Myocyte (in vitro differentiated cells): ENCODE results near the gene HTR6. TPM values are rescaled to one million over a fixed set of nuclear protein-coding genes. Genes with fewer than 3 reads are reported as not detected.

Source experiments
- DNase-seq: peaks from one replicate; pipeline ENCODE4 v3.0.0-alpha.2; 2012; ENCODE audit warnings: low read depth
- total RNA-seq: library from RNA; depleted of rRNA; stranded (reverse); fragments of >200 nt; gene quantifications from 2 replicates; pipeline ENCODE4 v1.2.3, GENCODE V29; 2014

HTR6 gene
- total RNA-seq, 1 donor from 2014 or later = not detected

DNA sequence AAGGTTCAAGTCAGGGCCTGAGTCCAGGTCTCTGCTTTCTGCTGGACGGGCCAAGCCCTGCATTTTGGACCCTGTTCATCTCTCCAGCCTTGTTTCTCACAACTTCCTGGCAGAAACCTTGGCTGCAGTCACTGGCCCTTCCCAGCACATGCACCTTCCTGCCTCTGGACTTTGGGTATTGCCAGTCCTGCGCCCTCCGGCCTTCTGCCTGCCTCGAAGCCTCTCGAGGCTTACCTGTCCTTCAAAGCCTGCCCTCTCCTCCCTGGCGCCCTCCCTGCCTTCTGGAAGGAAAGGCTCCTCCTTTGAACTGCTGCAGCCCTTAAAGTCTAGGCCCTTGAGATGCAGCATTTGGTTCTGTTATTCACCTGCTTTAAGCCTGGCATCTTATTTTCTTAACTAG lies 52.8 kb downstream of the HTR6 start:
- DNase-seq = no peak

- no peak for DNase-seq
These were observed 55.5 kb downstream of the HTR6 start for GRCh38 chr1:19720174-19720573.

- no peak for DNase-seq
These were observed 56.3 kb downstream of the HTR6 start for GRCh38 chr1:19720973-19721372.

DNA sequence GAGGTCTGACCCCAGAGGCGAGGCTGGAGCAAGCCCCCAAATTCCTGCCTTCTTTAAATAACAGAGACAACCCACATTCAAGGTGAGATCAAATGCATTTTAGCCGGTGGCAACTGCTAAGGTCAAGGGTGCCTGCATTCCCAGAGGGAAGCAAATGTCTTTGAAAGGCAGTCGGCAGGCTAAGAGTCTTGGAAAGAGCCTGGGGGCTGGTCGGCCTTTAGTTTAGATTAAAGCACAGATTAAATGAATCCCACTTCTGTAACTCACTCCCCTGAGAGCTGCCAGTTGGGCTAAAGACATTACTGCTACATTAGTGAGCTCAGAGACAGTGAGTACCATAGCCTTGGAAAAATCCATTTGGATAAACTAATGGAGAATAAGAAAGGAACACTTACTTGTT lies 59.2 kb downstream of the HTR6 start:
- peak; percentile 35 for DNase-seq

DNA sequence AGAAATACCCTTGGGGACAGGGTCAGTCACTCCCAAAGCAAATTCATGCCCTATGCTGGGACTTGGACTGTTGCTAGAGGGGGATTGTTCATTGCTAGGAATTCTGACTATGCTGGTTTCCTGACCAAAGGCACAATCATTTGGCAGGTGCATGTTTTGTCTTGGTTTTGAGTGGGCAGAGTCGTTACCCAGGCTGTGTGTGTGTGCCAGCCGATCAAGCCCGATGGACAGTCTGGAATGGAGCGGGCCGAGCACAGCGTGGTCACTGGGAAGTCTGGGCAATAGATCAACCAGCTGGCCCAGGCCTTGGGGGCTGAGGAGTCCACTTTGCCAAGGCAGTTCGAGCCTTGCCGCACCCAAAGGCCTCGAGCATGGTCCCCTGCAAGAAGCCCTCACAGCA lies 60.9 kb downstream of the HTR6 start:
- DNase-seq = peak; percentile 95

DNA sequence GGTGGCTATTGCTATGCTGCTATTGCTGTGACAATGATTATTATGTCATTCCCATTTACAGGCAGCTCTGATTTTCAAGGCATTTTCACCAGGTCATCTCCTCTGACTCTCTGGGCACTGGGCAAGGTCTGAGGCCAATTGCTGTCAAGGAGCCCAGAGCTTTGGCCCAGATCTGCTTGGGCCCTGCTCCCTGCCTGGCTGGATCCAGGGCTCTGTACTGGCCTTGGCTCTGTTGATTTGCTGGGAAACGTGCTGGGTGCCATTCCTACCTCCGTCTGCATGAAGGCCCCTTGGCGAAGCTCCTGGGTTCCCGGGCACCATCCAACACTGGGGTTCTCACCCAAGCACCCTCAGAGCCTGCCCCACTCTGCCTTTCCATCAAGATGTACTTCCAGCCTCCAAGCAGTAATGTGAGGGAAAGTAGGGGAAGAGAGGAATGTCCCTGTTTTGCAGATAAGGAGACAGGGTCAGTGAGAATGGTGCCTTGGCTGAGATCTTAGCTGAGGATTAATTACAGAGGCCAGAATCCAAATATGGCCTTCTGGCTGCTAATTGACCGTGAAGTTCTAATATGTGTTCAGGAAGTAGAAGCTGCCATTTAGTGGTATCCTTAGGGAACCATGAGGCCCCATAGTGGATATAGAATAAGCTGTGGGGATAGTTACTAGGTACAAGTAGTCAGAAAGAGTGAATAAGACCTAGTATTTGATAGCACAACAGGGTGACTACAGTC lies 63.9 kb downstream of the HTR6 start:
- no peak for DNase-seq

- no peak for DNase-seq
These were observed 65.6 kb downstream of the HTR6 start for GRCh38 chr1:19730232-19730631.

Other genes starting within 250 kb of the HTR6 start
- 101 and 116 TPM in 2 replicates for gene CAPZB, start 179.3 kb upstream of the HTR6 start, total RNA-seq
- gene NBL1, start 20.6 kb upstream of the HTR6 start, total RNA-seq = 4.3 and 5.3 TPM in 2 replicates
- 11.0 and 15.8 TPM in 2 replicates for gene TMCO4, start 135.0 kb downstream of the HTR6 start, total RNA-seq
- not detected in 2 replicates for gene RNF186, start 150.4 kb downstream of the HTR6 start, total RNA-seq
- gene OTUD3, start 217.5 kb downstream of the HTR6 start, total RNA-seq = 10.6 and 12.5 TPM in 2 replicates